ENCODE data around the gene FDXR. TPM values are rescaled to one million over a fixed set of nuclear protein-coding genes. Genes with fewer than 3 reads are reported as not detected.
A peak's percentile ranks its signal among the peaks of the same experiment; 100 is the strongest.

The FDXR gene
- total RNA-seq, 1 donor from 2014 or later, result 5.5 TPM

DNA sequence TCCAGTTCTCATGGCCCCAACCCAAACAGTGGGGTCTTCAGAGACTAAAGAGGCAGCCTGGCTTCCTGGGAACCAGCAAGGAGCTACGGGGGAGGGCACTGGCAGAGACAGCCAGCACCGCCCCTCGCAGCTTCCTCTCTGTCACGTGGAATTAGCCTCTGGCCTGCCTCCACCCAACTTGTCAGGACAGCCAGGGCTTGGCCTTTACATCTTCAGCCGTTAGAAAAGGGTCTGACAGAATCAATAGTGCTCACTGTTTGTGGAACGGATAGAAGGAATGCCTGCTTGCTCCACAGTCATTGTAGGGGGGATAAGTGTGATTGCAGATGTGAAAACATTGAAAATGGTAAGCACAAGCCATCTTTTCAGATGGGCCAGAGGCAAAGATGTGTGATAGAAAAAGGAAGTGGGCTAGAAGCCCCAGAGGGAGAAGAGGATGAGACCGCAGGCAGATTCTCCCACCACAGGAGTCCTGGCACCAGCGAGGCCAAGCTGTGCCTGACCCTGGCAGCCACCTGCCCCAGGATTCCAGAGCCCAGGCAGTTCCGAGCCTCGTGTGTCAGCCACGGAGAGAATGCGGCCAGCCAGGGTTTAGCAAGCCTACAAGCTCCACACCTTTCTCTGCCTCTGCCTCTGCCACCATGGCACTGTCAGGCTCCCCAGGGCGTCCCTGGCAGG is 31.7 kb downstream of the FDXR start:
- Mint-ChIP-seq H3K9me3 (no peaks in the 10 kb centered on the region), H3K4me1 (peaks cover 24% of the 10 kb centered on the region), H3K27me3 (peaks cover 17% of the 10 kb centered on the region), H3K4me3 (no peak overlapping the region), H3K36me3 (ENCODE audit: low read depth) (peaks cover 8% of the 10 kb centered on the region), H3K27ac (no peak overlapping the region)
- no peak for DNase-seq
- peak; percentile 55 for ATAC-seq (ENCODE audit: low read depth)
- ChIA-PET POLR2A (interaction anchor here (1.3 kb wide), 1 partner anchor 32 kb away, joined by 5 read pairs; no protein-coding TSS in a partner anchor), CTCF (interaction anchor here (0.8 kb wide), 1 partner anchor 50 kb away, joined by 4 read pairs; no protein-coding TSS in a partner anchor)
- TF ChIP-seq CTCF (IDR thresholded peaks at IDR 0.05), result no peak
- intact Hi-C loops (cut with micrococcal nuclease), result loop anchor here (2.0 kb wide), 1 partner anchor 20 kb away; no protein-coding TSS in a partner anchor

DNA sequence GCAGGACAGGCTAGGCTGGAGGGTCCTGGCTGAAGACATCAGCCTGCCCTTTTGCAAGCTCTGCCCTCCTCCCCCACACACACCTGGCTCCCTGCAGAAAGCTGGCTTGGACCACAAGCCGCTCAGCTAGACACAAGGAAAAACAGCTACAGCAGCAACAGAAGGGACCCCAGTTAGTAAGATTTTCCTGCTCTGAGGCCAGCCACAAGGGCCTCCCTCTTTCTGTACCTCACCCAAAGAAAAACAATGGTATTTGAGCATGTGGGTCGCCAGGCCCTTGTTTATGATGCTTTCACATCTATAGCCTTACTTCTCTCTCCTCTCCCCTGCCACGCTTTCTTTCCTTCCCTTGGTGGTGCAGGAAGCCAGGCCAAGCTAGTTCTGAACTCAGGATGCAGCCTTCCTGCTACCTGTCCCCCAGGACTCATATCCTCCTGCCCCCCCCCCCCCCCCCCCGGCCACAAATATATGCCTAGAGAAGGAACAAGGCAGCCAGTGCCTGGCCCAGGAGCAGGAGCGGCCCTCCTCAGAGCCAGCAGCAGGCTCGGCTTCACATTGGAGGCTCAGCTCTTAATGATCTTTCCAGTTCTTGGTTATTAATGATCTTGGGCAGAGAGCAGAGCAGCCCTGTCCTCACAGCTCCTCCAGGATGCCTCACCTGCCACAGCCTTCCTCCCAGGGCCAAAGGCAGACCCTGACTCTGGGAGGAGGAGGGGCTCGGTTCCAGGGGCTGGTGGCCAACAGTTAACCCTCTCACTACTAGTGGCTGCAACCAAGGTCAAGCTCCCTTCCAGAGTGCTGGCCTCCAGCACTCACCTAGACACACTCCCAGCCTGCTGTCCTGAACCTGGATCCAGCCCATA is 32.6 kb downstream of the FDXR start:
- peaks cover 13% of the 10 kb centered on the region for H3K36me3 Mint-ChIP-seq (ENCODE audit: low read depth)

DNA sequence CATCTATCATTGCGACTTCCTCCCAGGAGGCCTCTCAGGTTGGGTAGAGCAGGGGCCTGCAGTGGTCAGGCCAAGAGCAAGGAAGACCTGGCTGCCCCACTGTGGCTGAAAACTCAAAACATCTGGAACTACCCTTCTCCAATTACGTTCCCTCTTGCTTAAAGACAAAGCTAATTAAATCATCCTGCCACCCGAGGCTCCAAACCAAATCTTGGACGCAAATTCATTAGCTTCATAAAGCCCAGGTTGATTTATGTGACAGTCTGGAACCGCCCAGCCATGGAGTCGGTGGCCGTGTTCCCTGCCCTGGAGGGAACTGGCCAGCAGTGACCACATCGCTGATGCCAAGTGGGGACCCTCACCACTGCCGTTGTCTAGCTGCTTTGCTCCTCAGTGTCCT is 34.5 kb downstream of the FDXR start:
- ChIA-PET CTCF (interaction anchor here (1.3 kb wide), 1 partner anchor 23 kb away, joined by 3 read pairs; no protein-coding TSS in a partner anchor), POLR2A (interaction anchor here (0.6 kb wide), 1 partner anchor 31 kb away, joined by 3 read pairs; no protein-coding TSS in a partner anchor)
- DNase-seq, result no peak
- no peak for TF ChIP-seq CTCF (IDR thresholded peaks at IDR 0.05)
- H3K36me3 Mint-ChIP-seq (ENCODE audit: low read depth), result peaks cover 13% of the 10 kb centered on the region
- no peak overlapping the region for H3K4me3 Mint-ChIP-seq
- H3K27me3 Mint-ChIP-seq, result no peaks in the 10 kb centered on the region
- ATAC-seq (ENCODE audit: low read depth), result no peak
- no peak overlapping the region for H3K27ac Mint-ChIP-seq
- intact Hi-C loops (cut with micrococcal nuclease), result no loop called here
- peaks cover 45% of the 10 kb centered on the region for H3K4me1 Mint-ChIP-seq
- no peaks in the 10 kb centered on the region for H3K9me3 Mint-ChIP-seq

More for the DNA sequence above, 32.6 kb downstream of the FDXR start:
- Mint-ChIP-seq H3K4me3 (no peak overlapping the region), H3K27me3 (peaks cover 10% of the 10 kb centered on the region), H3K9me3 (no peaks in the 10 kb centered on the region), H3K27ac (no peak overlapping the region), H3K4me1 (peaks cover 32% of the 10 kb centered on the region)
- TF ChIP-seq CTCF (IDR thresholded peaks at IDR 0.05), result no peak
- DNase-seq (no peak), ATAC-seq (ENCODE audit: low read depth) (no peak)
- ChIA-PET CTCF (interaction anchor here (0.8 kb wide), 1 partner anchor 49 kb away, joined by 4 read pairs; no protein-coding TSS in a partner anchor), POLR2A (interaction anchor here (0.6 to 1.3 kb wide), 2 partner anchors 13 to 33 kb away, joined by 5 to 7 read pairs; no protein-coding TSS in a partner anchor)
- intact Hi-C loops (cut with micrococcal nuclease), result loop anchor here (2.0 kb wide), 1 partner anchor 21 kb away; no protein-coding TSS in a partner anchor

DNA sequence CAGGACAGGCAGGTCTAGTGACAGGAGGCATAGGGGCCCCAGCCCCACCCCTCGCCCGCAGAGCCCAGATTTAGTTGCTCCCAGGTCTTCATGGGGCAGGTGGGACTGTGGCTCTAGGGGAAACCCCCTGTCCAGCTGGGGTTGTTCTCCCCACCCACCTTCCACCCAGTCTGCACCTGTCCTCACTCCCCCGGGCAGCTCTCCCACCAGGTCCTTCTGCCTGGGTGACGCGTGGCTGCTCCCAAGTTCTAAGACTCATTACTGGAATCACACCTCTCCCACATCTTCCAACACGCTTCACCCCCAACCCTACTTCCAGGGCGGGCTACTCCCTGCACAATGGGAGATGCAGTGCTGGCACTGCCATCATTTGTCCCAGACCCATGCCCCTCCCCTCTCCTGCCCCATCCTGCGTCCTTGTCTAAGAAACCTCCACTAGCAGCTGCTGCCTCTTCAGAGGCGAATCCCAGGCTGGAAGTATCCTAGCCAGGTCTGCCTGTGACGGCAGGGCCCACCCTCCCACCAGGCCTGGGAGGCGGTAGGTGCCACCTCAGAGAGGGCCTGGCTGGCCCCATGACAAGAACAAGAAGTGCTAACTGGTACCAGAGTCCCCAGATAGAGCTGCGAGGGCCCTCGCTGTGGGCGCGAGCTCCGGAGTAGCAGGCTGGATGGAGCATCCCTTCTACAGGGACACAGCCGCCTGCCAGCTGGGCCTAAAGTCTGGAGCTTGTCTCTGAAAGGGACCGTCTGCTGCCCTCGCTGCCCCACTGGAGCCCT is 35.9 kb downstream of the FDXR start:
- no peaks in the 10 kb centered on the region for H3K27me3 Mint-ChIP-seq
- no peak overlapping the region for H3K27ac Mint-ChIP-seq
- H3K36me3 Mint-ChIP-seq (ENCODE audit: low read depth), result peaks cover 13% of the 10 kb centered on the region
- no peak overlapping the region for H3K4me3 Mint-ChIP-seq
- TF ChIP-seq CTCF (IDR thresholded peaks at IDR 0.05), result no peak
- ChIA-PET POLR2A (no interaction called here), CTCF (no interaction called here)
- intact Hi-C loops (cut with micrococcal nuclease), result no loop called here
- H3K9me3 Mint-ChIP-seq, result no peaks in the 10 kb centered on the region
- H3K4me1 Mint-ChIP-seq, result peaks cover 54% of the 10 kb centered on the region
- ATAC-seq (ENCODE audit: low read depth) (no peak), DNase-seq (no peak)

Data from activated B cell treated with CpG ODN at 0.5 μM for 24 hours (primary cell).